Uterus (tissue), 2 donors: ENCODE measurements around the gene NOTCH3.
A peak's percentile ranks its signal among the peaks of the same experiment; 100 is the strongest.

Experiments used
- CTCF ChIP-seq, 4 experiments: fragments of 200-600 bp in 2 of 4; fragments of 450-650 bp in 2 of 4; sonication (generic) in 2 of 4; IDR thresholded peaks; one replicate each; pipeline ENCODE4 v1.5.1; 2016 to 2019; ENCODE audit warnings: antibody characterized with exemption in 4 of 4, mild to moderate bottlenecking in 2 of 4, moderate library complexity in 1 of 4
- POLR2A ChIP-seq, 2 donors: fragments of 450-650 bp; IDR thresholded peaks; one replicate each; pipeline ENCODE4 v1.6.1; 2016; ENCODE audit warnings: antibody characterized with exemption in 2 of 2, mild to moderate bottlenecking in 1 of 2, moderate library complexity in 1 of 2

GRCh38 chr19:15223649-15224361 lies 23.0 kb upstream of the NOTCH3 start:
- no peak for TF ChIP-seq CTCF (IDR thresholded peaks at IDR 0.05)
- TF ChIP-seq POLR2A (IDR thresholded peaks at IDR 0.05), result peak in 1 of 2 donors; percentile 20
